Spleen (tissue), 11 donors: ENCODE results near the gene LYZL1. TPM values are rescaled to one million over a fixed set of nuclear protein-coding genes. Genes with fewer than 3 reads are reported as not detected.
"Not testable (repeated sequence)": the region's sequence is repeated elsewhere in the genome, so short reads cannot be mapped to it uniquely, and the experiment has no call there.

Experiments
- DNase-seq: peaks from one replicate; pipeline ENCODE4 v3.0.0-alpha.2; 2020
- H3K27ac ChIP-seq, 8 donors: fragments of 200-600 bp; sonication (generic) in 7 of 8; 1 replicate in 4 of 8; 2 replicates in 4 of 8; pipeline versions ENCODE4 v1.5.0 to v1.8.0; 2016 to 2021; ENCODE audit warnings: inconsistent platforms in 4 of 8, mild to moderate bottlenecking in 4 of 8, moderate library complexity in 1 of 8
- H3K27me3 ChIP-seq, 7 donors: fragments of 200-600 bp; sonication (generic) in 6 of 7; replicated peaks in 1 of 7; 1 replicate in 4 of 7; 2 replicates in 3 of 7; pipeline versions ENCODE4 v1.5.0 to v1.8.0; 2016 to 2021; ENCODE audit warnings: inconsistent platforms in 3 of 7, mild to moderate bottlenecking in 1 of 7
- H3K36me3 ChIP-seq, 6 donors: fragments of 200-600 bp; sonication (generic) in 5 of 6; 1 replicate in 4 of 6; 2 replicates in 2 of 6; pipeline versions ENCODE4 v1.5.0 to v1.8.0; 2016 to 2021; ENCODE audit warnings: inconsistent platforms in 2 of 6
- H3K4me1 ChIP-seq, 6 donors: fragments of 200-600 bp; sonication (generic) in 5 of 6; 1 replicate in 3 of 6; 2 replicates in 3 of 6; pipeline versions ENCODE4 v1.5.0 to v1.8.0; 2016 to 2021; ENCODE audit warnings: inconsistent platforms in 3 of 6
- H3K4me3 ChIP-seq, 8 donors: fragments of 200-600 bp; sonication (generic) in 7 of 8; 1 replicate in 4 of 8; 2 replicates in 4 of 8; pipeline versions ENCODE4 v1.5.0 to v1.8.0; 2016 to 2021; ENCODE audit warnings: inconsistent platforms in 4 of 8, mild to moderate bottlenecking in 4 of 8, moderate library complexity in 2 of 8
- H3K9me3 ChIP-seq, 8 donors: fragments of 200-600 bp; sonication (generic) in 7 of 8; 1 replicate in 4 of 8; 2 replicates in 4 of 8; pipeline versions ENCODE4 v1.5.0 to v1.8.0; 2016 to 2021; ENCODE audit warnings: inconsistent platforms in 4 of 8
- POLR2A ChIP-seq, 3 donors: fragments of 450-650 bp; IDR thresholded peaks; one replicate each; pipeline ENCODE4 v1.5.1; 2017; ENCODE audit warnings: antibody characterized with exemption in 3 of 3, mild to moderate bottlenecking in 1 of 3
- POLR2AphosphoS5 ChIP-seq, 3 donors: sonication (generic); formaldehyde crosslinking; IDR thresholded peaks; one replicate each; pipeline ENCODE4 v1.5.1; 2017; ENCODE audit warnings: antibody characterized with exemption in 3 of 3
- WGBS, 5 donors: extraction: QIAGEN DNeasy Blood & Tissue Kit in 3 of 5; methylation state at CpG; one replicate each; pipeline versions ENCODE4 v1.1.5 to v1.1.7; 2013 to 2018; 5-methylcytosine and 5-hydroxymethylcytosine counted together
- intact Hi-C: fragments of 100-400 bp; cut with DNase I; formaldehyde crosslinking; loops from one replicate; pipeline ENCODE4 v1.15.0; 2023; ENCODE audit warnings: low total_unique reads
- polyA plus RNA-seq, 3 donors: library from polyadenylated mRNA; stranded (reverse); fragments of 200-250 nt; gene quantifications; one replicate each; pipeline ENCODE4 v1.2.1, GENCODE V29; 2013
- total RNA-seq, 7 donors: library from RNA; depleted of rRNA in 3 of 7; stranded (reverse); fragments of >200 nt in 3 of 7; fragmentation: NEBNext Ultra II Directional in 4 of 7; extraction: Animal tissue kit (Norgen Biotek cat#: 25700) in 4 of 7; gene quantifications; one replicate each; pipeline versions ENCODE4 v1.1.0 to v1.2.1, GENCODE V29; 2016 to 2021
- TF ChIP-seq, protein P1 (sequence below), 11 experiments: fragments of 200-600 bp in 7 of 11; fragments of 450-650 bp in 4 of 11; sonication (generic) in 4 of 11; IDR thresholded peaks in 8 of 11; conservative IDR thresholded peaks in 3 of 11; 1 replicate in 7 of 11; 2 replicates in 4 of 11; pipeline versions ENCODE4 v1.4.0 to v1.8.0; 2016 to 2021; ENCODE audit warnings: antibody characterized with exemption in 11 of 11, inconsistent platforms in 4 of 11, mild to moderate bottlenecking in 1 of 11
- donor health status: healthy with polysubstance abuse.
- donor health status: DM: no; HTN: no; CAD: no; lungs with moderate emphysema.
- donor health status: DM: no; HTN: no; CAD: no.
- donor health status: Bipolar disorder and iron deficiency.
- donor health status: healthy.
- donor health status: DM: no; HTN: no; CAD: no.
- donor health status: DM: yes; HTN: yes; CAD: no.

Gene LYZL1
- total and polyA plus RNA-seq, 10 donors: not detected

DNA sequence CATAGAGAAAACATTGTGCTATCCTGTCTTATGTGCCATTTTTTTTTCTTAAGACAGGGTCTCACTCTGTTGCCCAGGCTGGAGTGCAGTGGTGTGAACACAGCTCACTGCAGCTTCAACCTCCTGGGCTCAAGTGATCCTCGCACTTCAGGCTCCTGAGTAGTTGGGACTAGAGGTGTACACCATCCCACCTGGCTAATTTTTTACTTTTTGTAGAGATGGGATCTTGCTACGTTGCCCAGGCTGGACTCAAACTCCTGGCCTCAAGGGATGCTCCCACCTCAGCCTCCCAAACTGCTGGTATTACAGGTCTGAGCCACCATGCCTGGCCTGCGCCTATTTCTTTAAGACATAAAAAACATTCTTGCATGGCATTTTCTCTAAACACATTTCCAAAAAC, 20.6 kb downstream of the LYZL1 start:
- no peak overlapping the region for H3K27ac ChIP-seq
- 60 to 91% (median 79%) methylated on average over 3 of the region's 3 CpGs for WGBS, 5 donors
- H3K4me1 ChIP-seq: no peaks in the 10 kb centered on the region
- H3K9me3 ChIP-seq: no peaks in the 10 kb centered on the region
- no peak overlapping the region for H3K4me3 ChIP-seq
- no peaks in the 10 kb centered on the region for H3K36me3 ChIP-seq
- H3K27me3 ChIP-seq: peaks cover 0 to 6% (median 0%) of the 10 kb centered on the region in 7 donors
- TF ChIP-seq POLR2AphosphoS5 (IDR thresholded peaks at IDR 0.05) (no peak), POLR2A (IDR thresholded peaks at IDR 0.05) (no peak)
- TF ChIP-seq, protein P1, sequence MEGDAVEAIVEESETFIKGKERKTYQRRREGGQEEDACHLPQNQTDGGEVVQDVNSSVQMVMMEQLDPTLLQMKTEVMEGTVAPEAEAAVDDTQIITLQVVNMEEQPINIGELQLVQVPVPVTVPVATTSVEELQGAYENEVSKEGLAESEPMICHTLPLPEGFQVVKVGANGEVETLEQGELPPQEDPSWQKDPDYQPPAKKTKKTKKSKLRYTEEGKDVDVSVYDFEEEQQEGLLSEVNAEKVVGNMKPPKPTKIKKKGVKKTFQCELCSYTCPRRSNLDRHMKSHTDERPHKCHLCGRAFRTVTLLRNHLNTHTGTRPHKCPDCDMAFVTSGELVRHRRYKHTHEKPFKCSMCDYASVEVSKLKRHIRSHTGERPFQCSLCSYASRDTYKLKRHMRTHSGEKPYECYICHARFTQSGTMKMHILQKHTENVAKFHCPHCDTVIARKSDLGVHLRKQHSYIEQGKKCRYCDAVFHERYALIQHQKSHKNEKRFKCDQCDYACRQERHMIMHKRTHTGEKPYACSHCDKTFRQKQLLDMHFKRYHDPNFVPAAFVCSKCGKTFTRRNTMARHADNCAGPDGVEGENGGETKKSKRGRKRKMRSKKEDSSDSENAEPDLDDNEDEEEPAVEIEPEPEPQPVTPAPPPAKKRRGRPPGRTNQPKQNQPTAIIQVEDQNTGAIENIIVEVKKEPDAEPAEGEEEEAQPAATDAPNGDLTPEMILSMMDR (IDR thresholded peaks at IDR 0.05 in 8 of 11, conservative IDR thresholded peaks at IDR 0.05 in 3 of 11): no peak
- DNase-seq: no peak
- intact Hi-C loops: loop anchor here (5.0 kb wide), 1 partner anchor 647 kb away; no protein-coding TSS in a partner anchor

DNA sequence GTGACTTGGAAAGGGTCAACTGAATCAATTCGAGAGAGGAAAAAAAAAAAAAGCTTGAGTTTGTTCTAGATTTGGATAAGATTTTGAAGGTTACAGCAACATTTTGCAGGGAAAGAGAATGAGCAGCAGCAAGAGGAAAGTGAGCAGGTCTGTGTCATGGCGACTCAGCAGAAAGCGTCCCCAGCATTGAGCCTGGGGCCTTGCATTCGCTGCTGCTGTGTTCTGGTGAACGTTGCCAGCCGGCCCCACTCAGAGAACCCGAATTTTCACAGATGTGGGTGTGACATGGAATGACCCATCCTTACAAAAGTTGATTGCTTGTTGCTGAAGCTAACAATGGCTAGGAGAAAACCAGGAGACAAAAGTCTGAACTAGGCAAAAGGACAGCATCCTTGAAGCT, 21.6 kb downstream of the LYZL1 start:
- H3K27me3 ChIP-seq, H3K36me3 ChIP-seq, H3K4me3 ChIP-seq, H3K9me3 ChIP-seq, DNase-seq, intact Hi-C loops, H3K4me1 ChIP-seq, H3K27ac ChIP-seq: not testable (repeated sequence)
- 40 to 52% (median 46%) methylated on average over 7 of the region's 7 CpGs for WGBS, 5 donors

DNA sequence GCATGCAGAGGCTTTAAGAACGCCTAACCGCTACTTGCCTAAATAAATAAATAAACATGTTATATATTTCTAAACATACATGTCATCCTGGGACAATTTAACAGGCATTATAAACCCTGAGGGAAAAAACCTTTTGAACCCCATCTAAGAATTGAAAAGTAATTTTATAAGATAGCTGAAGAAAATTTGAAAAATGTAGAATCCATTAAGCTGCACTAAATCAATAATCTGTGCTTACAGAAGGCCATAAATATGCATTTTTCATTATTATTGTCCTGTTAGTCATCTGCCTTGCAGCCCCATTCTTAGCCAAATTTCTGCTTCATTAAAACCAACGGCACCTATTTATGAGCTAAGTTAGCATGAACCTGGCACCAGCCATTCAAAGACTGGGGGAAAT, 24.2 kb downstream of the LYZL1 start:
- intact Hi-C loops: no loop called here
- H3K4me3 ChIP-seq: no peak overlapping the region
- WGBS, 5 donors: 81 to 97% (median 84%) methylated on average over 3 of the region's 3 CpGs
- TF ChIP-seq POLR2A (IDR thresholded peaks at IDR 0.05) (no peak), POLR2AphosphoS5 (IDR thresholded peaks at IDR 0.05) (no peak)
- TF ChIP-seq, protein P1 (IDR thresholded peaks at IDR 0.05 in 8 of 11, conservative IDR thresholded peaks at IDR 0.05 in 3 of 11): no peak
- DNase-seq: no peak
- H3K9me3 ChIP-seq: no peaks in the 10 kb centered on the region
- H3K36me3 ChIP-seq: no peaks in the 10 kb centered on the region
- H3K27ac ChIP-seq: no peak overlapping the region
- peaks cover 0 to 4% (median under 1%) of the 10 kb centered on the region in 6 donors for H3K4me1 ChIP-seq
- peaks cover 0 to 11% (median 0%) of the 10 kb centered on the region in 7 donors for H3K27me3 ChIP-seq

DNA sequence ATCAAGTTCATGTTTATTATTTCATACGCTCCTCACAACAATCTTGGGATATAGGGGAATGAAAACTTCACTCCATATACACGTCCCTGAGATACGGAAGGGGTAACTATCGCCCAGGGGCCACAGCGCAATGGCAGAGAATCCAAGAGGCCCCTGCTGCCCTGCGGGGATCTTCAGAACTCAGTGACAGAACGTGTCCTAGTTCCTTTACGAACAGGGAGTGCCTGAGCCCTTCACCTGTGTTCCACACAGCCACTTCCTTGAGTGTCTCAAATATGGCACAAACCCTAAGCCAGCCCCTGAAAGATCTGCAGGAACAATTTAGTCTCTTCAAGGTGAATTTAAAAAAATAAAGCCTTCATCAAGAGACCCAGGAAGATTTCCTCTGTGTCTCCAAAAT, 25.9 kb downstream of the LYZL1 start:
- intact Hi-C loops: no loop called here
- H3K27ac ChIP-seq: no peak overlapping the region
- TF ChIP-seq POLR2A (IDR thresholded peaks at IDR 0.05) (no peak), POLR2AphosphoS5 (IDR thresholded peaks at IDR 0.05) (no peak)
- TF ChIP-seq, protein P1 (IDR thresholded peaks at IDR 0.05 in 8 of 11, conservative IDR thresholded peaks at IDR 0.05 in 3 of 11): no peak
- no peak for DNase-seq
- H3K36me3 ChIP-seq: no peaks in the 10 kb centered on the region
- peaks cover 0 to 17% (median 1%) of the 10 kb centered on the region in 6 donors for H3K4me1 ChIP-seq
- peaks cover 0 to 25% (median 0%) of the 10 kb centered on the region in 7 donors for H3K27me3 ChIP-seq
- H3K9me3 ChIP-seq: no peaks in the 10 kb centered on the region
- 80 to 96% (median 92%) methylated on average over 8 of the region's 8 CpGs for WGBS, 5 donors
- no peak overlapping the region for H3K4me3 ChIP-seq

DNA sequence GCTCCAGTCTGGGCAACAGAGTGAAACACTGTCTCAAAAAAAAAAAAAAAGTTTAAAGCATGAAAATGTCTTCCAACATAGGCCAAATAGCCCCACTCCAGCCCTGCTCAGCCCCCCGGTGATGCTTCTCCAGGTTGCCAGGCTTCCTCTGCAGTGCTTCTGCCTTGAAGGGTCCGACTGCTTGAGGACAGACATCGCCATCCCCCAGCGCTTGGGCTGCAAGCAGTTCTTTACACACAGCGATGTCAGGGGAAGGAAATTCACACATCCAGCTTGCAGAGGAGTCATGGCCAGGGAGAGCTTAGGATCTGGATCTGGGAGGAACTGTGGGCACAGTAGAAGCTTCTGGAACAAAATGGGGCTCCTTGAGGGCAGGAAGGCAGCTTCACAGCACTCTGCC, 26.9 kb downstream of the LYZL1 start:
- H3K27ac ChIP-seq: no peak overlapping the region
- H3K36me3 ChIP-seq: no peaks in the 10 kb centered on the region
- H3K9me3 ChIP-seq: no peaks in the 10 kb centered on the region
- peaks cover 0 to 25% (median 0%) of the 10 kb centered on the region in 7 donors for H3K27me3 ChIP-seq
- DNase-seq: no peak
- TF ChIP-seq, protein P1 (IDR thresholded peaks at IDR 0.05 in 8 of 11, conservative IDR thresholded peaks at IDR 0.05 in 3 of 11): no peak
- TF ChIP-seq POLR2A (IDR thresholded peaks at IDR 0.05): no peak
- TF ChIP-seq POLR2AphosphoS5 (IDR thresholded peaks at IDR 0.05): no peak
- intact Hi-C loops: no loop called here
- H3K4me3 ChIP-seq: no peak overlapping the region
- WGBS, 5 donors: 81 to 92% (median 87%) methylated on average over 5 of the region's 5 CpGs
- peaks cover 0 to 17% (median 1%) of the 10 kb centered on the region in 6 donors for H3K4me1 ChIP-seq
